ENCODE results near the gene HSP90AB1. TPM values are rescaled to one million over a fixed set of nuclear protein-coding genes. Genes with fewer than 3 reads are reported as not detected.
"Not testable (repeated sequence)": the region's sequence is repeated elsewhere in the genome, so short reads cannot be mapped to it uniquely, and the experiment has no call there.

Gene HSP90AB1
- polyA plus RNA-seq, 4 donors = 100 to 773 (median 351) TPM

DNA sequence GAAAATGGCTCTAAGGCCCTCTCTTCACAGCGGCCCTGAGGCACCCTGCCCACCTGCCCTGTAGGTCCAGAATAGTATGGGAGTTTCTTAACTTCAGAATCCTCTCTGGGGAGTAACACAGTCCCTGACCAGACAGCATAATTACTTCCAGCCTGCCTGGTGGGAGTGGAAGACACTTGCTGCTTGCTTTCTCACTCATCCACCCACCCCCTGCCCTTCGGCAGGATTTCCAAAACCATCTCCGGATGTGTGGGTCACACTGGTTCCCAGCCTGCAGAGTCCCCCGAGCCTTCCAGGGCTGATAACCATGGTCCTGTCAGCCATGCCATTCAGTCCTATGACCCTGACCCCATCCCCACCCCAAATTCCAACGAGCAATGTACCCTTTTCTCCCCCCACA lies 18.1 kb upstream of the HSP90AB1 start:
- DNase-seq (no peak), FAIRE-seq (no peak)
- H3K27me3 ChIP-seq (ENCODE audit: control insufficient read depth in 3 of 3, insufficient read depth in 3 of 3, low read length in 3 of 3) = no peaks in the 10 kb centered on the region
- H3K4me3 ChIP-seq (ENCODE audit: low read depth in 1 of 3, low read length in 3 of 3) = no peak overlapping the region
- H3K36me3 ChIP-seq (ENCODE audit: control insufficient read depth in 3 of 3, insufficient read depth in 2 of 3, low read depth in 1 of 3, low read length in 3 of 3) = peaks cover 0 to 58% (median 0%) of the 10 kb centered on the region in 3 donors
- WGBS, 3 donors = 80 to 85% (median 82%) methylated on average over 5 of the region's 5 CpGs
- peaks cover 0 to 37% (median 0%) of the 10 kb centered on the region in 3 donors for H3K4me1 ChIP-seq (ENCODE audit: control insufficient read depth in 3 of 3, insufficient read depth in 2 of 3, low read depth in 1 of 3, low read length in 2 of 3)
- no peaks in the 10 kb centered on the region for H3K9me3 ChIP-seq (ENCODE audit: control insufficient read depth in 2 of 2, insufficient read depth in 1 of 2, low read depth in 1 of 2, low read length in 1 of 2)
- no peak overlapping the region for H3K27ac ChIP-seq (ENCODE audit: low read depth in 1 of 3, low read length in 2 of 3)

DNA sequence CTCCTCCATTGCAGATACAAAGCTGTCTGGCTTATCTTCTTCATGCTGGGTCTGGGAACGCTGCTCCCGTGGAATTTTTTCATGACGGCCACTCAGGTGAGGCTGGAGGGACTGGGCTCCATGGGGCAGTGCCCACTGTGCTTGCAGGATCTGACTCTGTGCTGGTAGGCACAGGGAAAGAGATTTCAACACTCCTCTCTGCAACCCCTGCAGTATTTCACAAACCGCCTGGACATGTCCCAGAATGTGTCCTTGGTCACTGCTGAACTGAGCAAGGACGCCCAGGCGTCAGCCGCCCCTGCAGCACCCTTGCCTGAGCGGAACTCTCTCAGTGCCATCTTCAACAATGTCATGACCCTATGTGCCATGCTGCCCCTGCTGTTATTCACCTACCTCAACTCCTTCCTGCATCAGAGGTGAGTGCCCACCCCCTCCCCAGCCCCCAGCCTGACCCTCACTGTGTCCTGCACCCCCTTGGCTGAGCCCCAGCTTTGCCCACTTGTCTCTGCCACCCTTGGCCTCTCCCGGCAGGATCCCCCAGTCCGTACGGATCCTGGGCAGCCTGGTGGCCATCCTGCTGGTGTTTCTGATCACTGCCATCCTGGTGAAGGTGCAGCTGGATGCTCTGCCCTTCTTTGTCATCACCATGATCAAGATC lies 17.4 kb upstream of the HSP90AB1 start:
- FAIRE-seq (no peak), DNase-seq (no peak)
- 94% methylated on average over 11 of the region's 11 CpGs for WGBS, 3 donors
- no peak overlapping the region for H3K27ac ChIP-seq (ENCODE audit: low read depth in 1 of 3, low read length in 2 of 3)
- H3K9me3 ChIP-seq (ENCODE audit: control insufficient read depth in 2 of 2, insufficient read depth in 1 of 2, low read depth in 1 of 2, low read length in 1 of 2) = no peaks in the 10 kb centered on the region
- H3K4me1 ChIP-seq (ENCODE audit: control insufficient read depth in 3 of 3, insufficient read depth in 2 of 3, low read depth in 1 of 3, low read length in 2 of 3) = peaks cover 0 to 34% (median 0%) of the 10 kb centered on the region in 3 donors
- no peaks in the 10 kb centered on the region for H3K27me3 ChIP-seq (ENCODE audit: control insufficient read depth in 3 of 3, insufficient read depth in 3 of 3, low read length in 3 of 3)
- H3K36me3 ChIP-seq (ENCODE audit: control insufficient read depth in 3 of 3, insufficient read depth in 2 of 3, low read depth in 1 of 3, low read length in 3 of 3) = peaks cover 0 to 62% (median 0%) of the 10 kb centered on the region in 3 donors
- H3K4me3 ChIP-seq (ENCODE audit: low read depth in 1 of 3, low read length in 3 of 3) = no peak overlapping the region

DNA sequence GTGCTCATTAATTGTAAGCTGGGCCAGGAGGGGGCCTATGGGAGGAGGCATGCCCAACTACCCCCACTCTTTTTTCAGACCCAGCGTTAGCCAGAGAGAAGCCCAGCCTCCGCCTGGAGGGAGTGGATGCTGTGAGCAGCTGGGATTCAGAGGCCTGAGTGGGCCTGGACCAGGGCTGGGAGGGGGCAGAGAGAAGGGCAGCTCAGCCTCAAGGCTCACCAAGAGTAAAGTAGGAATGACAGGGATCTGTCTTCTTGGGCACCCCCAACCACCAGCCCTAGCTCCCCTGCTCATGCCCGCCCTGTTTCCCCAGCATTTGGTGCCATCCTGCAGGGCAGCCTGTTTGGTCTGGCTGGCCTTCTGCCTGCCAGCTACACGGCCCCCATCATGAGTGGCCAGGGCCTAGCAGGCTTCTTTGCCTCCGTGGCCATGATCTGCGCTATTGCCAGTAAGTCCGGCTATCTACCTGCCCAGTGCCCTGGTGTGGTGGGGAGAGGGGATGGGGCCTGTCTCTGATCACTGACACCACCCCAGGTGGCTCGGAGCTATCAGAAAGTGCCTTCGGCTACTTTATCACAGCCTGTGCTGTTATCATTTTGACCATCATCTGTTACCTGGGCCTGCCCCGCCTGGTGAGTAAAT lies 16.7 kb upstream of the HSP90AB1 start:
- H3K27me3 ChIP-seq (ENCODE audit: control insufficient read depth in 3 of 3, insufficient read depth in 3 of 3, low read length in 3 of 3) = no peaks in the 10 kb centered on the region
- FAIRE-seq (no peak), DNase-seq (no peak)
- 91 to 96% (median 95%) methylated on average over 10 of the region's 10 CpGs for WGBS, 3 donors
- H3K36me3 ChIP-seq (ENCODE audit: control insufficient read depth in 3 of 3, insufficient read depth in 2 of 3, low read depth in 1 of 3, low read length in 3 of 3) = peaks cover 0 to 63% (median 0%) of the 10 kb centered on the region in 3 donors
- no peak overlapping the region for H3K27ac ChIP-seq (ENCODE audit: low read depth in 1 of 3, low read length in 2 of 3)
- H3K4me1 ChIP-seq (ENCODE audit: control insufficient read depth in 3 of 3, insufficient read depth in 2 of 3, low read depth in 1 of 3, low read length in 2 of 3) = peaks cover 0 to 34% (median 0%) of the 10 kb centered on the region in 3 donors
- no peaks in the 10 kb centered on the region for H3K9me3 ChIP-seq (ENCODE audit: control insufficient read depth in 2 of 2, insufficient read depth in 1 of 2, low read depth in 1 of 2, low read length in 1 of 2)
- no peak overlapping the region for H3K4me3 ChIP-seq (ENCODE audit: low read depth in 1 of 3, low read length in 3 of 3)

DNA sequence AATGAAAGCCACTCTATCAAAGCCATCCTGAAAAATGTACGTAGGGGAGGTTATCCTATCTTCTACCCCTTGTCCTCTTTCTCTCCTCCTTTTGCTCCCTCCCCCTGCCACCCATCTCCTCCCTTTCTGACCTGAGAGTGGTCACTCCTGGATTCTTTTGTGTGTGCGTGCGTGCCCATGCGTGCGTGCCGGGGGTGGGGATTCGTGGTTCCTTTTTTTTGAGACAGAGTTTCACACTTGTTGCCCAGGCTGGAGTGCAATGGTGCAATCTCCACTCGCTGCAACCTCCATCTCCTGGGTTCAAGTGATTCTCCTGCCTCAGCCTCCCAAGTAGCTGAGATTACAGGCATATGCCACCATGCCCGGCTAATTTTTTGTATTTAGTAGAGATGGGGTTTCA lies 15.5 kb upstream of the HSP90AB1 start:
- H3K4me3 ChIP-seq (ENCODE audit: low read depth in 1 of 3, low read length in 3 of 3); DNase-seq; H3K27ac ChIP-seq (ENCODE audit: low read depth in 1 of 3, low read length in 2 of 3); FAIRE-seq; H3K9me3 ChIP-seq (ENCODE audit: control insufficient read depth in 2 of 2, insufficient read depth in 1 of 2, low read depth in 1 of 2, low read length in 1 of 2); H3K27me3 ChIP-seq (ENCODE audit: control insufficient read depth in 3 of 3, insufficient read depth in 3 of 3, low read length in 3 of 3): not testable (repeated sequence)
- Histone ChIP-seq H3K36me3 (ENCODE audit: control insufficient read depth in 3 of 3, insufficient read depth in 2 of 3, low read depth in 1 of 3, low read length in 3 of 3) (peaks cover 0 to 62% (median 0%) of the 10 kb centered on the region in 3 donors), H3K4me1 (ENCODE audit: control insufficient read depth in 3 of 3, insufficient read depth in 2 of 3, low read depth in 1 of 3, low read length in 2 of 3) (peaks cover 0 to 24% (median 0%) of the 10 kb centered on the region in 3 donors)
- 91 to 96% (median 91%) methylated on average over 9 of the region's 9 CpGs for WGBS, 3 donors

DNA sequence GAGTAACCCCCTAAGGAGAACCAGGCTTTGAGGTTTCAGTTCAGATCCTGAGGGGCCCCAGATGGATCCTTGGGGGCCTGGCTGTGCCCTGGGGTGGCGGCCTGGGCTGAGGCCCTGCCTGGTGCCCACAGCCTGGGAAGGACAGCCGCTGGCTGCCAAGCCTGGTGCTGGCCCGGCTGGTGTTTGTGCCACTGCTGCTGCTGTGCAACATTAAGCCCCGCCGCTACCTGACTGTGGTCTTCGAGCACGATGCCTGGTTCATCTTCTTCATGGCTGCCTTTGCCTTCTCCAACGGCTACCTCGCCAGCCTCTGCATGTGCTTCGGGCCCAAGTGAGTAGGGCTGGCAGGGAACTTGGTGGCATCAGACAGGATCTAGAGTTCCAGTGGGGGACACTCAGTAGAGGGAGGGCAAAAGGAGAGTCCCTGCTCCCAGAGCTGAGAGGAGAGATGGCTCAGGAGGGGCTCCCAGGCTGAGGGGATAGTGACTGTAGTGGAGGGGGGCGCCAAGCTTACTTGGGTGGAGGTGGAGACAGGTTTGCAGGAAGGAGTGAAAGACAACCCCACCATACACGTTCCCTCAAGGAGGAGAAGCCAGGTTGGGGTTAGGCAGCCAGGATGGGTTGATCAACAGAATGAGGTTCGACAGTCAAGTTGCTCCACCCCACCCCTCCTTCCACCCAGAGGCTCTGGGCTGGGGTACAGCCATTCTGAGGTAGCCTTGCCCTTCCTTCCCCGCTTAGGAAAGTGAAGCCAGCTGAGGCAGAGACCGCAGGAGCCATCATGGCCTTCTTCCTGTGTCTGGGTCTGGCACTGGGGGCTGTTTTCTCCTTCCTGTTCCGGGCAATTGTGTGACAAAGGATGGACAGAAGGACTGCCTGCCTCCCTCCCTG lies 14.0 kb upstream of the HSP90AB1 start:
- FAIRE-seq (no peak), DNase-seq (no peak)
- peaks cover 0 to 18% (median 4%) of the 10 kb centered on the region in 3 donors for H3K4me1 ChIP-seq (ENCODE audit: control insufficient read depth in 3 of 3, insufficient read depth in 2 of 3, low read depth in 1 of 3, low read length in 2 of 3)
- H3K27ac ChIP-seq (ENCODE audit: low read depth in 1 of 3, low read length in 2 of 3) = peak overlapping the region in 1 of 3 donors; percentile 47
- 87 to 95% (median 92%) methylated on average over 16 of the region's 16 CpGs for WGBS, 3 donors
- H3K4me3 ChIP-seq (ENCODE audit: low read depth in 1 of 3, low read length in 3 of 3) = no peak overlapping the region
- no peaks in the 10 kb centered on the region for H3K9me3 ChIP-seq (ENCODE audit: control insufficient read depth in 2 of 2, insufficient read depth in 1 of 2, low read depth in 1 of 2, low read length in 1 of 2)
- H3K36me3 ChIP-seq (ENCODE audit: control insufficient read depth in 3 of 3, insufficient read depth in 2 of 3, low read depth in 1 of 3, low read length in 3 of 3) = peaks cover 0 to 57% (median 0%) of the 10 kb centered on the region in 3 donors
- H3K27me3 ChIP-seq (ENCODE audit: control insufficient read depth in 3 of 3, insufficient read depth in 3 of 3, low read length in 3 of 3) = no peaks in the 10 kb centered on the region

DNA sequence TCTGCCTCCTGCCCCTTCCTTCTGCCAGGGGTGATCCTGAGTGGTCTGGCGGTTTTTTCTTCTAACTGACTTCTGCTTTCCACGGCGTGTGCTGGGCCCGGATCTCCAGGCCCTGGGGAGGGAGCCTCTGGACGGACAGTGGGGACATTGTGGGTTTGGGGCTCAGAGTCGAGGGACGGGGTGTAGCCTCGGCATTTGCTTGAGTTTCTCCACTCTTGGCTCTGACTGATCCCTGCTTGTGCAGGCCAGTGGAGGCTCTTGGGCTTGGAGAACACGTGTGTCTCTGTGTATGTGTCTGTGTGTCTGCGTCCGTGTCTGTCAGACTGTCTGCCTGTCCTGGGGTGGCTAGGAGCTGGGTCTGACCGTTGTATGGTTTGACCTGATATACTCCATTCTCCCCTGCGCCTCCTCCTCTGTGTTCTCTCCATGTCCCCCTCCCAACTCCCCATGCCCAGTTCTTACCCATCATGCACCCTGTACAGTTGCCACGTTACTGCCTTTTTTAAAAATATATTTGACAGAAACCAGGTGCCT lies 13.3 kb upstream of the HSP90AB1 start:
- DNase-seq (no peak), FAIRE-seq (no peak)
- Histone ChIP-seq H3K9me3 (ENCODE audit: control insufficient read depth in 2 of 2, insufficient read depth in 1 of 2, low read depth in 1 of 2, low read length in 1 of 2) (no peaks in the 10 kb centered on the region), H3K27ac (ENCODE audit: low read depth in 1 of 3, low read length in 2 of 3) (peak overlapping the region in 1 of 3 donors; percentile 47), H3K4me3 (ENCODE audit: low read depth in 1 of 3, low read length in 3 of 3) (no peak overlapping the region), H3K27me3 (ENCODE audit: control insufficient read depth in 3 of 3, insufficient read depth in 3 of 3, low read length in 3 of 3) (no peaks in the 10 kb centered on the region), H3K4me1 (ENCODE audit: control insufficient read depth in 3 of 3, insufficient read depth in 2 of 3, low read depth in 1 of 3, low read length in 2 of 3) (peaks cover 0 to 24% (median 4%) of the 10 kb centered on the region in 3 donors), H3K36me3 (ENCODE audit: control insufficient read depth in 3 of 3, insufficient read depth in 2 of 3, low read depth in 1 of 3, low read length in 3 of 3) (peaks cover 0 to 52% (median 0%) of the 10 kb centered on the region in 3 donors)
- 69 to 90% (median 85%) methylated on average over 13 to 14 of the region's 14 CpGs for WGBS, 3 donors

DNA sequence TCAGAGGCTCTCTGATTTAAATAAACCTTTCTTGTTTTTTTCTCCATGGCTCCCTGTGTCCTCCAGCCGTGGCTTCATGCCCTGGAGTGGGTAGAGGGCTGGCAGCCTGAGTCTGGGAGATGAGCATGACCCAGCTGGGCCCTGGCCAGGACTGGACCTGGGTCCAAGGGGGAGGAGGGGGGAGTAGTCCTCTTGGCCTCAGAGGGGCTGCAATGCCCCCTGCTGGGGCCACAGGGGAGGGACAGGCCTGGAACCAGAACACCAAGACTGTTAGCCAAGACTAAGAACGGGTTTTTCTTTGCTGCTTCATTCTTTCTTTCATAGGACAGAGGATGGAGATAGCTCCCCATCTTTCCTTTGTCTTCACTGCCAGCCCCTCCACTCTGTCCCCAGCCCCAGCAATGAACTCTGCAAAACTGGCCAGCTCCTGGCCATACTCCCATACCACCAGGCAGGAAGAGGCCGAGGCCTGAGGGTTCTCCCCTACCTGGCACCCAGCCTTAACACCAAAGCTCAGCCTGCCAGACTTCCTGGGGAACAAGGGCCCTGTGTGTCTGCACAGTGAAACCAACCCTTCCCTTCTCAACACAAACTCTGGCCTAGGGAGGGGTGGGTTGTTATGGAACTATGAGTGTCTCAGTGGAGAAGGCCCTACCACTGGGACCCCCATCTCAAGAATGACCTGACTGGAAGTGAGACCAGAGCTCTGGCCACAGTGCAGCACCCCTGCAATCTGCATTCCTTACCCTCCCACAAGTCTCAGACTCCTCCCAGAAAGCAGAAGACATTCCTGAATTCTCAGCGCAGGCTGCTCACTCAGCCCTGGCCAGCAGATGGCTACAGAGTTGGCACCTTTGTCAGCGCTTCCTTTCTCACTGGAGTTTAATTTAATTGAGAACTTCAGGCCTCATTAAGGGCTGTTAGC lies 12.5 kb upstream of the HSP90AB1 start:
- Histone ChIP-seq H3K4me1 (ENCODE audit: control insufficient read depth in 3 of 3, insufficient read depth in 2 of 3, low read depth in 1 of 3, low read length in 2 of 3) (peaks cover 0 to 26% (median 4%) of the 10 kb centered on the region in 3 donors), H3K27ac (ENCODE audit: low read depth in 1 of 3, low read length in 2 of 3) (peak overlapping the region in 2 of 3 donors; percentile 35 to 49), H3K27me3 (ENCODE audit: control insufficient read depth in 3 of 3, insufficient read depth in 3 of 3, low read length in 3 of 3) (no peaks in the 10 kb centered on the region), H3K36me3 (ENCODE audit: control insufficient read depth in 3 of 3, insufficient read depth in 2 of 3, low read depth in 1 of 3, low read length in 3 of 3) (peaks cover 0 to 45% (median 0%) of the 10 kb centered on the region in 3 donors), H3K4me3 (ENCODE audit: low read depth in 1 of 3, low read length in 3 of 3) (no peak overlapping the region), H3K9me3 (ENCODE audit: control insufficient read depth in 2 of 2, insufficient read depth in 1 of 2, low read depth in 1 of 2, low read length in 1 of 2) (no peaks in the 10 kb centered on the region)
- DNase-seq (peak; percentile 61 to 62), FAIRE-seq (no peak)
- 45 to 56% (median 47%) methylated on average over 5 of the region's 5 CpGs for WGBS, 3 donors
